GM12874 (cell line): ENCODE results near the gene ZNF672.

ENCODE experiments used
- CTCF ChIP-seq: IDR thresholded peaks from 2 replicates; pipeline ENCODE4 v1.5.1; 2011; ENCODE audit warnings: low read depth, mild to moderate bottlenecking, control low read depth, low read length, moderate library complexity; ENCODE audit not compliant: insufficient read depth

The ZNF672 gene

GRCh38 chr1:248816042-248816851 is 21.8 kb upstream of the ZNF672 start:
- TF ChIP-seq CTCF, result no peak

- TF ChIP-seq CTCF, result no peak
Observed at GRCh38 chr1:248817065-248817464, 21.0 kb upstream of the ZNF672 start.

- TF ChIP-seq CTCF, result no peak
Observed at GRCh38 chr1:248818505-248819374, 19.3 kb upstream of the ZNF672 start.

GRCh38 chr1:248820041-248820585 is 17.9 kb upstream of the ZNF672 start:
- no peak for TF ChIP-seq CTCF

- TF ChIP-seq CTCF, result no peak
Observed at GRCh38 chr1:248821101-248821500, 16.9 kb upstream of the ZNF672 start.

GRCh38 chr1:248821641-248822040 is 16.4 kb upstream of the ZNF672 start:
- no peak for TF ChIP-seq CTCF
